ENCODE data around the gene TIAL1.

The TIAL1 gene

DNA sequence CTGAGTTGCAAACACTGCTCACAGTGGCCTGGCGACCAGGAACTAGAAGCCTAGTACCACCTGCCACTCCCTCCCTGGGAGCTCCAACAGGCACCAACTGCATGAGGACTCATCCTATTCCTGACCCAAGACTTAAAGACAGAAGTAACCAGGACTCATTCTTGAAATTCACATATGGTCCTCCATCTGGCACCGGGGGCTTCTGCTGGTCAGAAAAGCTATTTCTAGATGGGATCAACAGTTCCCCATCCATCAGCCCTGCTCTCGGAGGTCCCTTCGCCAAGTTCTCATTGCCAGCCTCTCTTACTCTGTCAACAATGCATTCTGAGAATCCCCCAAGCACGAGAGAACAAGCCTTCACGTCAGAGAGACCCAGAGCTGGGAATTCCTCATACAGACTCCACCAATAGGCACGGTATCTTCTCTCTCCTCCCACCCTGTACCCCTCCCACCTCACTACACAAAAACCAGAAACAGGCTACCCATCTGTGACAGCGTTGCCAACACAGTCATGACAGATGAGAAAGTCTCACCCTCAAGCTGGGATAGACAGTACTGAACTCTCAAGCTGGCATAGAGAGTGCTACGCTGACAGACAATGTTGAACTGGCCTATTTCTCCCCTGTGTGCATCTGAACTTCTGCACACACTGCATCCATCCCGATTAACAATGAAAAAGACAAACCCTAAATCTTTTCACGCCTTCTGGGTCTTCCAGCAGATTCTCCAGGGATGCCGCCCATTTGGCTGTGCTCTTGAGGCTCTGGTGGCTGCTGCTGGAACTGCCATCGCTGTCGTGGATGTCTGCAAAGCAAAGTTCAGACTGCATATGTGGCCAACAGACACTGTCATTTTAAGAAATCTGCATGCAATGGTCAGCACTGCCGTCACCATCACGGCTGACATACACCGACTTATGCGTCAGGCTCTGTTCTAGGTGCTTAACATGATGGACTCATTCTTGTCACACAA lies 69.9 kb downstream of the TIAL1 start:
- no peak for DNase-seq

DNA sequence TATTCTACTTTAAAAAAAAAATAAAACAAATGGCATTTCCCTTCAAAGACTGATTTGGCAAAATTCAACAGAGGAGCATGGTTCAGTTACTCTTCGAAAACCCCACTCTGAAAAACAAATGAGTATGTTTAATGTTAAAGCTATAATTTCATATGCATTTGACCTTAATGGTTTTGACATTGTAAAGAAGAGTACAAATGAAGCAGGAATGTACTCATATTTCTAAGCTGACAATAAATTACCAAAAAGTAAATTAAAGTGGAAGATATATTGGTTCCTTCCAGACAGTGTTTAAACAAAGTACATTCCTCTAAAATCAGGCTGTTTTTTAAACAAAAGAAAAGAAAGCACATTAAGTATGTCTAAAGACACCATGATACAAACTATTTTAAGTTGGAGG lies 70.6 kb downstream of the TIAL1 start:
- no peak for DNase-seq

DNA sequence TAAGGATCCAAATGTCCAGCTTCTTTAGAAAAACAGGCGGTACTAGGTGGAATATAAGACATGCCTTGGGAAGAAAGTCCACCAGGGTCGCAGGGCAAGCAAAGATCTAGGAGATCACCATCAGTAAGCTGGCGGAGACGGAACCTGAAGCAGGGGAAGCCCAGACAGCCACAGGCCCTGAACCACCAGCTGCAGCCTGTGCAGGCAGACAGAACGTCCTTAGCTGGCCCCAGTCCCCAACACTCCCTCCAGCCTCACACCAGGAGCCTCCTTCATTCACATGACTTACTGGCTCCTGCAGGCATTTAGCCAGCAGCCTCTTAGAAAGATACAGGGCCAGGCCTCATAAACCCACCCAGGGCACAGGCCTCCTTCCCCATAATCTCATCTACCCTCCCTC lies 71.6 kb downstream of the TIAL1 start:
- no peak for DNase-seq

DNA sequence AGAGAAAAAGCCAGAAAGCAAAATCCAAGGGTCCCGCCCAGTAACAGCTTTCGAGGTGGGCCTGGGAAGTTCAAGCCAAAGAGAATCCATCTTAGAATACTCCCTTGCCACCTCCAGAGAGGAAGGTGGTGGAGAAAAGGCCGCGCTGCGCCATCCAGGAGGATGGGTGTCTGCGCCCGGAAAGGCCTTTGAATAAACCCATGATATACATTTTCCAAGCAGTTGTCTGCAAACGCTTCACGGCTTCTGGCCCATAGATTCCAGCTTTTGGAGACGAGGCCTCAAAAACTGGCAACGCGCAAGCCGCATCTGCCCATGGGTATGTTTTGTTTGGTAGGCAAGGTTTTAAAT lies 72.1 kb downstream of the TIAL1 start:
- no peak for DNase-seq

DNA sequence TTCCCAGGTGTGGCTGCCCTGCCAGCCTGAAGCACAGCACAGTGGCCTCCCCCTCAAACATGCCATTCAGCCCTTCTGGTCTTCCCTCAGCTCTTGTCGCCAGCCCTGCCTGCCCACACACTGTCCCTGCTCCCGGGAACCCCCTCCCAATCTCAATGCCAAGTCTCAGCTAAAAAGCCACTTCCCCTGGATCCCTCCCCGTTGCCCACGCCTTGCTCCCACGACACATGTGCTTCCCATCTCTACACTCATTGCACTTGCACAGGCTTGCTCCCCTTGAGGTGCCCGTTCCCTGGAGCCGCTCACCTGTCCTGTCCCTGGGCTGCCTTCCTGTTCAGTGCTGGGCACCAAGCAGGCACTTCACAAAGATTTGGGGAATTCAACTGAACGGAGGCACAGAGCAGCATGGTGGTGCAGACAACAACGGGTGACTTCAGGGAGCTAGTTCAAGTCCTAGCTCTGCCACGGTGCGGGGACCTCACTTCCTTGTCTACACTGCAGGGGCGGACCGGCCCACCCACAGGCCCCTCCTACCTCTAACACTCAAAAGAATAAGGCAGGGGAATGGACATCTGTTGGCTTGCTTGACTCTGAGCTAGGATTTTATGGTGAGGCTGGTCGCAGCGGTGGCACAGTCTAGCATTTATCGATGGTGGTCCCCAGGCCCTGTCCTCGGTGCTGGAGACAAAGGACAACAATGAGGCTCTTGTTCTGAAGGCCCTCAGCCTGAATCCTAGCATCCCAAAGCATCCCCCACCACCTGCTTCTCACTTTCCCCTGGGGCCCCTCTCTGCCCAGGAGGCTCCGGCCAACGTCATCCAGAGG lies 72.7 kb downstream of the TIAL1 start:
- DNase-seq: no peak
